IMR-90 (cell line): Measurements from ENCODE around the gene KCNIP3. TPM values are rescaled to one million over a fixed set of nuclear protein-coding genes. Genes with fewer than 3 reads are reported as not detected.

ENCODE experiments used
- ATAC-seq: fragments of 200-7000 bp; cut with Tn5 transposase; 2 replicates; pipeline ENCODE4 v1.9.1; 2020; ENCODE audit warnings: low read depth, mild to moderate bottlenecking, moderate library complexity
- BruUV-seq: library from RNA; stranded (reverse); fragments of 400-500 nt; replicated peaks from 2 replicates; lab custom pipeline; 2021; lab: Mats Ljungman, UMichigan
- CTCF ChIA-PET: fragments of 300-600 bp; formaldehyde crosslinking; extraction: SDS; loops from one replicate; lab custom pipeline; 2021; ENCODE audit warnings: antibody characterized with exemption; lab: Yijun Ruan, JAX
- POLR2A ChIA-PET: fragments of 300-600 bp; sonication (Branson Sonifier 250); formaldehyde crosslinking; loops from one replicate; lab custom pipeline; 2022; ENCODE audit warnings: antibody characterized with exemption; ENCODE audit not compliant: unreplicated experiment; lab: Charles Lee
- DNase-seq: peaks from one replicate; pipeline ENCODE4 v3.0.0; 2013
- H2AFZ ChIP-seq: replicated peaks from 2 replicates; pipeline ENCODE3; 2013; ENCODE audit warnings: low read length, mild to moderate bottlenecking; ENCODE audit not compliant: poor library complexity
- H2AK5ac ChIP-seq: 2 replicates; pipeline ENCODE4 v1.6.1; 2013; ENCODE audit warnings: low read depth, low read length, inconsistent platforms
- H2AK9ac ChIP-seq: replicated peaks from 2 replicates; pipeline ENCODE3; 2013; ENCODE audit warnings: mild to moderate bottlenecking, low read depth, low read length, moderate library complexity; ENCODE audit not compliant: poor library complexity
- H2BK120ac ChIP-seq: 2 replicates; pipeline ENCODE4 v1.6.1; 2013; ENCODE audit warnings: low read depth, low read length, inconsistent platforms
- H2BK15ac ChIP-seq: 3 replicates; pipeline ENCODE4 v1.6.1; 2013; ENCODE audit warnings: low read depth, low read length, inconsistent platforms
- H2BK20ac ChIP-seq: 2 replicates; pipeline ENCODE4 v1.6.1; 2013; ENCODE audit warnings: low read depth, mild to moderate bottlenecking, inconsistent platforms, low read length, moderate library complexity
- H2BK5ac ChIP-seq: 2 replicates; pipeline ENCODE4 v1.6.1; 2013; ENCODE audit warnings: mild to moderate bottlenecking, low read depth, low read length, inconsistent platforms; ENCODE audit not compliant: poor library complexity, severe bottlenecking
- H3K14ac ChIP-seq: replicated peaks from 2 replicates; pipeline ENCODE4 v1.6.1; 2013; ENCODE audit warnings: low read depth, low read length, inconsistent platforms
- H3K18ac ChIP-seq: 2 replicates; pipeline ENCODE4 v1.6.1; 2013; ENCODE audit warnings: low read depth, low read length, control low read depth
- H3K23ac ChIP-seq: 2 replicates; pipeline ENCODE4 v1.6.1; 2013; ENCODE audit warnings: low read depth, low read length, inconsistent platforms
- H3K27ac ChIP-seq: 2 replicates; pipeline ENCODE4 v1.5.1; 2013; ENCODE audit warnings: mild to moderate bottlenecking, control low read depth, low read length; ENCODE audit not compliant: insufficient read depth
- H3K27me3 ChIP-seq: 2 replicates; pipeline ENCODE4 v1.6.1; 2013; ENCODE audit warnings: low read length; ENCODE audit not compliant: control insufficient read depth, insufficient read depth
- H3K36me3 ChIP-seq: 2 replicates; pipeline ENCODE4 v1.6.1; 2013; ENCODE audit warnings: low read length, mixed read lengths; ENCODE audit not compliant: control insufficient read depth, insufficient read depth
- H3K4ac ChIP-seq: 2 replicates; pipeline ENCODE4 v1.6.1; 2013; ENCODE audit warnings: low read depth, low read length, inconsistent platforms
- H3K4me1 ChIP-seq: 2 replicates; pipeline ENCODE4 v1.6.1; 2013; ENCODE audit warnings: low read length, mixed read lengths; ENCODE audit not compliant: control insufficient read depth, insufficient read depth
- H3K4me2 ChIP-seq: 2 replicates; pipeline ENCODE4 v1.6.1; 2013; ENCODE audit warnings: low read depth, mild to moderate bottlenecking, control low read depth, low read length, moderate library complexity
- H3K4me3 ChIP-seq: 2 replicates; pipeline ENCODE4 v1.5.1; 2013; ENCODE audit warnings: low read depth, mild to moderate bottlenecking, control low read depth, low read length, moderate library complexity; ENCODE audit not compliant: insufficient read depth
- H3K56ac ChIP-seq: 2 replicates; pipeline ENCODE4 v1.6.1; 2013; ENCODE audit warnings: low read length, inconsistent platforms; ENCODE audit not compliant: insufficient read depth; ENCODE audit errors: extremely low read depth
- H3K79me1 ChIP-seq, 2 experiments: 2 replicates each; pipeline ENCODE4 v1.6.1; 2013; ENCODE audit warnings: low read length in 2 of 2, inconsistent platforms in 1 of 2, low read depth in 1 of 2
- H3K9ac ChIP-seq: 2 replicates; pipeline ENCODE4 v1.6.1; 2013; ENCODE audit warnings: low read depth, low read length, control low read depth
- H3K9me1 ChIP-seq: 2 replicates; pipeline ENCODE4 v1.6.1; 2013; ENCODE audit warnings: low read length, inconsistent platforms; ENCODE audit not compliant: insufficient read depth
- H3K9me3 ChIP-seq: 2 replicates; pipeline ENCODE4 v1.6.1; 2013; ENCODE audit warnings: low read length; ENCODE audit not compliant: control insufficient read depth, insufficient read depth
- H4K20me1 ChIP-seq: 2 replicates; pipeline ENCODE4 v1.6.1; 2013; ENCODE audit warnings: low read length, inconsistent platforms; ENCODE audit not compliant: insufficient read depth
- H4K5ac ChIP-seq: 2 replicates; pipeline ENCODE4 v1.6.1; 2013; ENCODE audit warnings: mild to moderate bottlenecking, low read depth, low read length, control low read depth
- H4K8ac ChIP-seq, 2 experiments: 2 replicates each; pipeline ENCODE4 v1.6.1; 2013; ENCODE audit warnings: low read depth in 2 of 2, low read length in 2 of 2, control low read depth in 1 of 2, inconsistent platforms in 1 of 2
- H4K91ac ChIP-seq: 2 replicates; pipeline ENCODE4 v1.6.1; 2013; ENCODE audit warnings: low read depth, low read length, inconsistent platforms; ENCODE audit not compliant: insufficient read depth
- CEBPB ChIP-seq: IDR thresholded peaks from 2 replicates; pipeline ENCODE4 v1.6.1; 2012; ENCODE audit warnings: low read depth, low read length, improper control_type of control experiment
- CHD1 ChIP-seq: IDR thresholded peaks from 2 replicates; pipeline ENCODE4 v1.6.1; 2012; ENCODE audit warnings: low read depth, low read length, improper control_type of control experiment
- MAFK ChIP-seq: IDR thresholded peaks from 2 replicates; pipeline ENCODE4 v1.6.1; 2012; ENCODE audit warnings: low read depth, low read length, improper control_type of control experiment
- NFE2L2 ChIP-seq: fragments of 150-350 bp; IDR thresholded peaks from 2 replicates; pipeline ENCODE4 v1.6.1; 2016; ENCODE audit warnings: low read depth, mild to moderate bottlenecking, low read length
- RFX5 ChIP-seq: IDR thresholded peaks from 2 replicates; pipeline ENCODE4 v1.8.0; 2012; ENCODE audit warnings: low read depth, mild to moderate bottlenecking, low read length, moderate library complexity
- WGBS, 2 experiments: methylation state at CpG; one replicate each; pipeline versions ENCODE4 v1.1.5 to v1.1.7; 2013; ENCODE audit warnings: missing lambda C conversion rate in 2 of 2; ENCODE audit not compliant: insufficient read length in 1 of 2; ENCODE audit errors: extremely low coverage in 2 of 2; 5-methylcytosine and 5-hydroxymethylcytosine counted together
- dilution Hi-C: fragments of 300-500 bp; cut with HindIII; formaldehyde crosslinking; loops from one replicate; pipeline ENCODE4 v1.14.3; 2018; ENCODE audit warnings: low sequenced_read_pairs; ENCODE audit not compliant: unreplicated experiment
- in situ Hi-C: fragments of 300-500 bp; cut with MboI; formaldehyde crosslinking; loops from 3 replicates; pipeline ENCODE4 v1.14.3; 2019; ENCODE audit warnings: low sequenced_read_pairs, inconsistent platforms, mixed read lengths
- intact Hi-C: fragments of 100-400 bp; cut with micrococcal nuclease; formaldehyde crosslinking; loops from 2 replicates; pipeline ENCODE4 v1.10.0; 2022
- polyA plus RNA-seq, 3 experiments: library from polyadenylated mRNA; depleted of rRNA; stranded (reverse); fragments of >200 nt; gene quantifications; 2 replicates each; pipeline ENCODE4 v1.2.3, GENCODE V29; 2012; ENCODE audit warnings: low replicate concordance in 1 of 3
- total RNA-seq: library from RNA; depleted of rRNA; stranded (reverse); fragments of >200 nt; gene quantifications from 2 replicates; pipeline ENCODE4 v1.2.3, GENCODE V29; 2012

Gene KCNIP3
- total and polyA plus RNA-seq, 2 of the 4 experiments (the other 2 are of a cell fraction), result 0.72 to 1.4 TPM

DNA sequence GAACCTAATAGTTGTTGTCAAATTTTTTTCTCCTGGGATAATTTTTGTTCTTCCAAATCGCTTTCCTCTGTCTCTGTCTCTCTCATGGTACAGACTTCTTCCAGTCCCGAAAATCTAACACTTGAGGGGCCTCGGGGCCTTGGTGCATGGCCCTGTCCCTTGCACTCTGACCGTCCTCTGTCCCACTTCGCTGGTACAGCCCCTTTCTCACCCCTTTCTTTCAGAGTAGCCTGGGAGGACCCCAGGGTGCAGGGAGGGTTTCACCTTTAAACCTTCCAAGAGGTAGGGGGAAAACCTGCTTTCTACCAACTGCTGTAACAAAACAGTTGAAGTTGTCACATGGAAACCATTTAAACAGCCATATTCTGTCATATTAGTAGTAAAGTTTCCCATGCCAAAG, 83.1 kb downstream of the KCNIP3 start:
- no peak overlapping the region for H2AFZ ChIP-seq
- TF ChIP-seq NFE2L2 (no peak), RFX5 (no peak), MAFK (no peak), CHD1 (no peak), CEBPB (no peak)
- ATAC-seq (no peak), DNase-seq (no peak)
- no peak overlapping the region for H3K18ac ChIP-seq
- no peaks in the 10 kb centered on the region for H3K9me3 ChIP-seq
- no CpG with 5 or more reads among the region's 5 CpGs for WGBS, 2 experiments
- H2AK5ac ChIP-seq, result no peak overlapping the region
- no peaks in the 10 kb centered on the region; the same call in 1 of the 2 replicates for H3K9me1 ChIP-seq
- no peak overlapping the region for H3K9ac ChIP-seq
- no peak overlapping the region for H3K4me2 ChIP-seq
- no peak overlapping the region for H3K23ac ChIP-seq
- H2BK5ac ChIP-seq, result no peak overlapping the region
- H3K79me1 ChIP-seq, result no peaks in the 10 kb centered on the region
- H3K36me3 ChIP-seq, result no peaks in the 10 kb centered on the region; the same call in 1 of the 2 replicates
- H3K27me3 ChIP-seq, result peaks cover 3% of the 10 kb centered on the region
- H4K91ac ChIP-seq, result no peak overlapping the region
- no peak overlapping the region for H3K56ac ChIP-seq
- BruUV-seq, result no TSS peak
- H3K4me1 ChIP-seq, result no peaks in the 10 kb centered on the region
- no peak overlapping the region for H2BK20ac ChIP-seq
- no peak overlapping the region for H3K4me3 ChIP-seq
- intact Hi-C loops (no loop called here), in situ Hi-C loops (no loop called here), dilution Hi-C loops (no loop called here)
- ChIA-PET POLR2A (no interaction called here), CTCF (interaction anchor here (0.7 to 1.0 kb wide), 2 partner anchors 9 to 149 kb away, joined by 3 to 4 read pairs; no protein-coding TSS in a partner anchor)
- H4K5ac ChIP-seq, result no peak overlapping the region
- H4K20me1 ChIP-seq, result no peaks in the 10 kb centered on the region
- H4K8ac ChIP-seq, result no peak overlapping the region
- no peak overlapping the region for H2BK15ac ChIP-seq
- H3K14ac ChIP-seq, result no peak overlapping the region
- no peak overlapping the region for H2BK120ac ChIP-seq
- no peak overlapping the region for H3K27ac ChIP-seq
- no peak overlapping the region for H2AK9ac ChIP-seq
- no peak overlapping the region for H3K4ac ChIP-seq
